Upper lobe of left lung (tissue), 6 donors: ENCODE results near the gene ANKS1B. TPM values are rescaled to one million over a fixed set of nuclear protein-coding genes. Genes with fewer than 3 reads are reported as not detected.
A peak's percentile ranks its signal among the peaks of the same experiment; 100 is the strongest.
"Not testable (repeated sequence)": the region's sequence is repeated elsewhere in the genome, so short reads cannot be mapped to it uniquely, and the experiment has no call there.

Source experiments
- ATAC-seq, 2 donors: fragments of 200-7000 bp; cut with Tn5 transposase; one replicate each; pipeline ENCODE4 v1.9.1; 2022; ENCODE audit warnings: mild to moderate bottlenecking in 2 of 2, moderate library complexity in 2 of 2; ENCODE audit not compliant: low FRiP score in 2 of 2
- DNase-seq, 2 donors: peaks; one replicate each; pipeline ENCODE4 v3.0.0-alpha.2; 2019 to 2020
- H3K27ac ChIP-seq, 4 donors: fragments of 200-600 bp; sonication (generic); one replicate each; pipeline ENCODE4 v1.5.1; 2016 to 2019
- H3K27me3 ChIP-seq, 4 donors: fragments of 200-600 bp; sonication (generic); one replicate each; pipeline ENCODE4 v1.5.1; 2017 to 2019
- H3K36me3 ChIP-seq, 4 donors: fragments of 200-600 bp; sonication (generic); one replicate each; pipeline ENCODE4 v1.5.1; 2016 to 2019
- H3K4me1 ChIP-seq, 4 donors: fragments of 200-600 bp; sonication (generic); one replicate each; pipeline ENCODE4 v1.5.1; 2018 to 2019
- H3K4me3 ChIP-seq, 4 donors: fragments of 200-600 bp; sonication (generic); one replicate each; pipeline ENCODE4 v1.5.1; 2017 to 2019; ENCODE audit warnings: mild to moderate bottlenecking in 2 of 4, moderate library complexity in 1 of 4
- H3K9me3 ChIP-seq, 4 donors: fragments of 200-600 bp; sonication (generic); one replicate each; pipeline ENCODE4 v1.5.1; 2018 to 2019
- CTCF ChIP-seq, 6 experiments: fragments of 450-650 bp in 4 of 6; fragments of 200-600 bp in 2 of 6; sonication (generic) in 2 of 6; IDR thresholded peaks; one replicate each; pipeline ENCODE4 v1.5.1; 2016 to 2019; ENCODE audit warnings: antibody characterized with exemption in 6 of 6
- EP300 ChIP-seq, 4 donors: sonication (generic); formaldehyde crosslinking; IDR thresholded peaks; one replicate each; pipeline ENCODE4 v1.5.1; 2017; ENCODE audit warnings: antibody characterized with exemption in 4 of 4, control low read depth in 2 of 4
- POLR2A ChIP-seq, 4 donors: fragments of 450-650 bp; IDR thresholded peaks; one replicate each; pipeline ENCODE4 v1.5.1; 2016 to 2017; ENCODE audit warnings: antibody characterized with exemption in 4 of 4, mild to moderate bottlenecking in 2 of 4
- POLR2AphosphoS5 ChIP-seq, 2 donors: sonication (generic); formaldehyde crosslinking; IDR thresholded peaks; one replicate each; pipeline ENCODE4 v1.5.1; 2017; ENCODE audit warnings: antibody characterized with exemption in 2 of 2
- WGBS, 2 donors: methylation state at CpG; one replicate each; pipeline ENCODE4 v1.1.5; 2017 to 2018; 5-methylcytosine and 5-hydroxymethylcytosine counted together
- total RNA-seq, 6 donors: library from RNA; depleted of rRNA in 4 of 6; stranded (reverse); fragments of >200 nt in 4 of 6; gene quantifications; one replicate each; pipeline versions ENCODE4 v1.1.0 to v1.2.1, GENCODE V29; 2016 to 2021
- donor health status: DM: no; HTN: no; CAD: no; lungs with moderate emphysema.
- donor health status: DM: no; HTN: yes; CAD: no; lungs with severe emphysema.

The ANKS1B gene
- total RNA-seq, 6 donors from 2014 or later: 5.1 to 23.7 (median 7.2) TPM

- no peak for DNase-seq
- H3K27ac ChIP-seq: no peak overlapping the region
- 9 to 27% methylated on average over 2 of the region's 2 CpGs for WGBS, 2 donors
- no peaks in the 10 kb centered on the region for H3K27me3 ChIP-seq
- H3K4me3 ChIP-seq: no peak overlapping the region
- no peak for TF ChIP-seq CTCF (IDR thresholded peaks at IDR 0.05)
- TF ChIP-seq POLR2A (IDR thresholded peaks at IDR 0.05): no peak
- TF ChIP-seq EP300 (IDR thresholded peaks at IDR 0.05): no peak
- no peak for TF ChIP-seq POLR2AphosphoS5 (IDR thresholded peaks at IDR 0.05)
- no peaks in the 10 kb centered on the region for H3K4me1 ChIP-seq
- no peaks in the 10 kb centered on the region for H3K36me3 ChIP-seq
- ATAC-seq: no peak
- no peaks in the 10 kb centered on the region for H3K9me3 ChIP-seq
These were observed 651.7 kb downstream of the ANKS1B start for GRCh38 chr12:99332936-99333591.

GRCh38 chr12:99330216-99330615 lies 654.5 kb downstream of the ANKS1B start:
- Histone ChIP-seq H3K36me3 (no peaks in the 10 kb centered on the region), H3K9me3 (no peaks in the 10 kb centered on the region), H3K27ac (no peak overlapping the region), H3K4me1 (no peaks in the 10 kb centered on the region), H3K27me3 (no peaks in the 10 kb centered on the region), H3K4me3 (no peak overlapping the region)
- DNase-seq: no peak
- no peak for ATAC-seq
- WGBS, 2 donors: 27 to 31% methylated on average over 1 of the region's 1 CpG
- TF ChIP-seq EP300 (IDR thresholded peaks at IDR 0.05) (no peak), POLR2A (IDR thresholded peaks at IDR 0.05) (no peak), CTCF (IDR thresholded peaks at IDR 0.05) (no peak), POLR2AphosphoS5 (IDR thresholded peaks at IDR 0.05) (no peak)

GRCh38 chr12:99321210-99321609 lies 663.5 kb downstream of the ANKS1B start:
- not testable (repeated sequence) for H3K27me3 ChIP-seq, H3K36me3 ChIP-seq, H3K4me3 ChIP-seq, H3K9me3 ChIP-seq, H3K4me1 ChIP-seq, H3K27ac ChIP-seq, ATAC-seq
- 90 to 95% methylated on average over 5 to 9 of the region's 9 CpGs for WGBS, 2 donors
- DNase-seq: peak in 1 of 2 donors; percentile 52

- H3K4me1 ChIP-seq: no peaks in the 10 kb centered on the region
- ATAC-seq (no peak), DNase-seq (no peak)
- no peak overlapping the region for H3K27ac ChIP-seq
- no peaks in the 10 kb centered on the region for H3K27me3 ChIP-seq
- TF ChIP-seq POLR2A (IDR thresholded peaks at IDR 0.05): no peak
- no peak for TF ChIP-seq POLR2AphosphoS5 (IDR thresholded peaks at IDR 0.05)
- no peak for TF ChIP-seq EP300 (IDR thresholded peaks at IDR 0.05)
- no peaks in the 10 kb centered on the region for H3K9me3 ChIP-seq
- no peaks in the 10 kb centered on the region for H3K36me3 ChIP-seq
- 80 to 94% methylated on average over 1 of the region's 1 CpG for WGBS, 2 donors
- H3K4me3 ChIP-seq: no peak overlapping the region
These were observed 673.4 kb downstream of the ANKS1B start for GRCh38 chr12:99311373-99311772.

- 61 to 62% methylated on average over 2 of the region's 2 CpGs for whole genome bisulfite sequencing, 2 donors
- no peak for TF ChIP-seq CTCF (IDR thresholded peaks at IDR 0.05)
These were observed 674.9 kb downstream of the ANKS1B start for GRCh38 chr12:99309812-99310211.

GRCh38 chr12:99302874-99303273 lies 681.9 kb downstream of the ANKS1B start:
- DNase-seq: no peak
- H3K9me3 ChIP-seq: no peaks in the 10 kb centered on the region
- H3K4me1 ChIP-seq: no peaks in the 10 kb centered on the region
- no peak overlapping the region for H3K4me3 ChIP-seq
- TF ChIP-seq POLR2A (IDR thresholded peaks at IDR 0.05): no peak
- TF ChIP-seq CTCF (IDR thresholded peaks at IDR 0.05): no peak
- TF ChIP-seq POLR2AphosphoS5 (IDR thresholded peaks at IDR 0.05): no peak
- no peak for TF ChIP-seq EP300 (IDR thresholded peaks at IDR 0.05)
- no peaks in the 10 kb centered on the region for H3K36me3 ChIP-seq
- H3K27ac ChIP-seq: no peak overlapping the region
- H3K27me3 ChIP-seq: no peaks in the 10 kb centered on the region
- whole genome bisulfite sequencing, 2 donors: 79 to 86% methylated on average over 2 of the region's 2 CpGs
- ATAC-seq: no peak

More at GRCh38 chr12:99309812-99310211, 674.9 kb downstream of the ANKS1B start:
- Histone ChIP-seq H3K4me3 (no peak overlapping the region), H3K27me3 (no peaks in the 10 kb centered on the region), H3K4me1 (no peaks in the 10 kb centered on the region), H3K27ac (no peak overlapping the region), H3K9me3 (no peaks in the 10 kb centered on the region), H3K36me3 (no peaks in the 10 kb centered on the region)
- no peak for DNase-seq
- no peak for ATAC-seq
